Fibroblast of skin of right quadriceps (primary cell): Measurements from ENCODE around the gene CTNNA2.

ENCODE experiments used
- DNase-seq: peaks from one replicate; pipeline ENCODE4 v3.0.0-alpha.2; 2013

Gene CTNNA2

DNA sequence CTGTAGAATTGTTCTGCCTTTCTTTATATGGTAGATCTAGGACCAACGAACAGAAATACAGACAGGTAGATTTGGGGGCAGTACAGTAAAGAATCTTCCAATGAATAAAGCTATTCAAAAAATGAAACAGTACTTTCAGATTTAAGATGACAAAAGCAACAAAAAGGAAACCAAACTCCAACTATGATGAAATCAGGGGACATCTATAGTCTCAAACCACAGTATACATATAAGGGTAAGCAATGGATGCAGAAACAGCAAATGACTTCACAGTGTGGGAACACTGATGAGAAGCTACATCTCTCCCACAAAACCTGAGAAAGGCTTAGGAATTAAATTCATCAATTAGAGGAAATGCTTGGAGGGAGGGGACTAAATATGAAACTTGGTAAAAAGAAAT is 202.5 kb downstream of the CTNNA2 start:
- DNase-seq = no peak

GRCh38 chr2:79716266-79716665 is 203.4 kb downstream of the CTNNA2 start:
- DNase-seq = no peak

DNA sequence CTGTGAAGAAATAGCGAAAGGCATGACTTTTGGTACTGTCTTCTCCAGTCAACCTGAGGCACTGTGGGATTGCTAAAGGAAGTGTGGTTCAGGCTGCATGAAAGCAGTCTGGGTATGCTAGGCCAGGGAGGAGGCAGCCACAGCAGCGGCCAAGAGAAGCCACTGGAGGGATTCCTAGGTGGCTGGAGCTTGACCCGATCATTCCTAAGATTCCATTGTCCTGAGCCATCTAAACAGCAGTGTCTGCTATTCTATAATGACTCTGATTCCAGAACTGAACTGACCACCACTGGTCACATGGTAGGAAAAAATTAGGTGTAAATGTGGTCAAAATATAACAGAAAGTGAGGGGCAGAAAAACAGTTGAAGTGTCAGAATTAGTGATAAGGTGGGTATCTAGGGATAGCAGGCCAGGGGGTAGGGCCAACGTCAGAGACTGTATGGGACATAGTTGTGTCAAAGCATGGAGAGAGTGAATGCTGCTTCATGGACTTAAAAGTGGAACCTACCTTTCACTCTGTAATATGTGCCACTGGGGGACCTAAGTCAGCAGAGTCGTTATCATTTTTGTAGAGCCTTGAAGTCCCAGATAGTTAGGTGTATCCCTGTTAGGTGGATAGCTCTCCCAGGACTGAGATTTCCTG is 204.6 kb downstream of the CTNNA2 start:
- peak; percentile 75 for DNase-seq

- no peak for DNase-seq
Observed at GRCh38 chr2:79721061-79721460, 208.2 kb downstream of the CTNNA2 start.

DNA sequence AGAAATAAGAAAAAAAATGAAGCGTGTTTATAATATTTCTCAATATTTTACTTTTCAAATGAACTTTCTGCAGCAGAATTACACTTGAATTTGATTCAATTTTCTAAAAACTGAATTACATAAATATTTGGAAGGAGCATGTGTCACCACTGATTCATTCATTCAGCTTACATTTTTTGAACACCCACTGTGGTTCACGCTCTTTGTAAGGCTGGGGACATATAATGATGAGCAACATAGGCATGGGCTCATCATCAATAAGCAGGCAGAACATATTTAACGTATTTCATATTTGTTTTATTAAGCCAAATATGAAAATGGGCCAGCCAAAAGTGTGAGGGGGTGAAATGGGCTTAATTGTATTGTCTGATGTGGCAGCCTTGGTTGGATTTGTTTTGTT is 209.1 kb downstream of the CTNNA2 start:
- DNase-seq = peak; percentile 23

GRCh38 chr2:79723830-79724229 is 211.0 kb downstream of the CTNNA2 start:
- DNase-seq = peak; percentile 94

- no peak for DNase-seq
Observed at GRCh38 chr2:79729532-79729931, 216.7 kb downstream of the CTNNA2 start.

DNA sequence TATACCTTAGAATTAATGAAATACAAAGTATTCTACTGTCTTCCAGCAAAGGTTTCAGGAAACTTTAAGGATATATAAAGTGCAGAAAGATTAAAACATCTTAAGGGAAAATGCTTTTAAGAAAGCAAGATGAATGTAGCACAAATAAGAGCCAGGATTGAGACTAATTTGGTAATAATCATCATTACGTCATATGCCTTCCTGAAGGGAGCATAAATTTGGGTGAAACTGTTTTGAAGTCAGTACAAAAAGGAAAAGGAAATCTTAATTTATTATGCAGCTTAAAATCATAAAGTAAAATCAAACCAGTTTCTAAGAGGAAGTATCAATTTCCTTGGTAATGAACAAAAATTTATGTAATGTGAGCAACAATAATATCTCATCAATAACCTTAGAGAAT is 221.7 kb downstream of the CTNNA2 start:
- DNase-seq = no peak

- no peak for DNase-seq
Observed at GRCh38 chr2:79740879-79741443, 228.1 kb downstream of the CTNNA2 start.

GRCh38 chr2:79750321-79750720 is 237.5 kb downstream of the CTNNA2 start:
- no peak for DNase-seq

- DNase-seq = no peak
Observed at GRCh38 chr2:79757526-79757925, 244.7 kb downstream of the CTNNA2 start.

- no peak for DNase-seq
Observed at GRCh38 chr2:79758042-79758441, 245.2 kb downstream of the CTNNA2 start.

GRCh38 chr2:79758749-79759282 is 246.0 kb downstream of the CTNNA2 start:
- DNase-seq = no peak

- DNase-seq = no peak
Observed at GRCh38 chr2:79770926-79771325, 258.1 kb downstream of the CTNNA2 start.

DNA sequence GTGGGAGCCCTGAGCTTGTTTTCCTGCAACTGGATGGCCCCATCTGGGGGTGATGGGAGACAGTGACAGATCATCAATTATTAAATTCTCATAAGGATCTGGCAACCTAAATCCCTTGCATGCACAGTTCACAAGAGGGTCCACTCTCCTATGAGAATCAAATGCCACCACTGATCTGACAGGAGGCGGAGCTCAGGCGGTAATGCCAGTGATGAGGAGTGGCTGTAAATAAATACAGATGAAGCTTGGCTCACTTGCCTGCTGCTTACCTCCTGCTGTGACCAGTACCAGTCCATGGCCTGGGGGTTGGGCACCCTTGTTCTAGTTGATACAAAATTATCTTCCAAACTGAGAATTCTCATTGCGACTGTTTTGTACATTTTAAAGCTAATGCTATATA is 258.6 kb downstream of the CTNNA2 start:
- no peak for DNase-seq

- no peak for DNase-seq
Observed at GRCh38 chr2:79774016-79774415, 261.2 kb downstream of the CTNNA2 start.

DNA sequence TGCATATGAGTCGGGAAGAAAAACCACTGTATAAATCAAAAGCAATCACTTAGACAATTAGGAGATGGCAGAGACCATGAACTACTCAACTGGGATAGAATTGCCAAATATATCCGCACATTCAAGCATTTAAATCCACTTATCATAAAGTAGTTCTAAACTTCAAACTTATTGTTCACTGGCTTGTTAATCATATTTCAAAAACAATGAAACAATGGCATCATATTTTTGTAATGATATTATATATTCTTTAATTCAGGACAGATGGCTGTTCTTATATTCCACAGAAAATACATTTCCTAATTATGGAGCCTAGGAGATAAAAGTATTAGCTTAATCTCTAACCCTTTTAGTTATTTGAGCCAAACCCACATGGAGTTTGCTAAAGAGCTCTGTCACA is 263.6 kb downstream of the CTNNA2 start:
- no peak for DNase-seq

DNA sequence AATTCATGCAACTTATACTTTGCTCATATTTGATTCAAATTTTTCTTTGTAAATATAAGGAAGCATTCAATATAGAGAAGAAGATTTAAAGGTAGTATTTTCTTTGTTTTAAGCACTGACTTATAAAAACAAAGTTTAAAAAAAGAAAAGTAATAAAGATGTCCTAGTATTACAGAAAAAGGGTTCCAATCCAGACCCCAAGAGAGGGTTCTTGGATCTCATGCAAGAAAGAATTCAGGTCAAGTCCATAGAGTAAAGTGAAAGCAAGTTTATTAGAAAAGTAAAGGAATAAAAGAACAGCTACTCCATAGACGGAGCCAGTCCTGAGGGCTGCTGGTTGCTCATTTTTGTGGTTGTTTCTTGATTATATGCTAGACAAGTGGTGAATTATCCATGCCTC is 267.9 kb downstream of the CTNNA2 start:
- DNase-seq = no peak

DNA sequence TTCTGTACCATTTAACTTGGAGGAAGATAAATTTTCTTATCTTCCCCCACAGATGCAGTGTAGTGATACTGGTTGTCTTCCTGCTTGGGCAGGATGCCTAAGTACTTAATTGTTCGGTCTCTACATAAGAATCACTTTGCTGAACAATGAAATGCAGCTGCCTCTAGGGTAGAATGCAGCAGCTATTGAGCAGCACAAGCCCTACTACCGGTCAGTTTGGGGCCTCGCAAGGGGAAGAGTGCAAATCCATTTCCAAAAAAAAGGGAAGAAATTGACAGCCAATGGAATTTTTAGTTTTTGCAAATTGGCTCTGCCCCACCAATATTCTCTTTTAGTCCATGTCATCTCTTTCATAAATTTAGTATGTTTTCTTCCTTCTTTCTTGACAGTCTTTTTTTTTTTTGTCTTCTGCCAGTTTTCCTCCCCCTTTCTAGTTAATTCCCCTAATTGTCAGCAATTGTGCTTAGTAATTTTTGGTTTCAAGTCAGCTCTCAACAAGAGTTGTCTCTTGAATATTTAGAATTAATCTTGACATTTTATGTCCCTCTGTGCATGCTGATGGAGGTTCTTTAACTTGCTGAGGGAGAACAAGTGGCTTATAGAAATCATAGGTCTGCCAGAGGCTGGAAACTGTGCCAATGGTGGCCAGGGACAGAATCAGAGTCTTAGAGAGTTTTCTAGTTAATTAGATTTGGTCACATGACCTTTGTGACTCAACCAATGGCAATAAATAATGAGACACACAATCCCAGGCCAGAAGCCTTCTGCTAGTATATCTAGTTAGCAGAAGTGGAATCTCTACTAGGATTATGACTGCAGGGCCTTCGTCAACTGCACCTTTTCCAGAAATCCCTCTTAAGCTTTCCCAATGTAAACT is 270.0 kb downstream of the CTNNA2 start:
- DNase-seq = no peak

DNA sequence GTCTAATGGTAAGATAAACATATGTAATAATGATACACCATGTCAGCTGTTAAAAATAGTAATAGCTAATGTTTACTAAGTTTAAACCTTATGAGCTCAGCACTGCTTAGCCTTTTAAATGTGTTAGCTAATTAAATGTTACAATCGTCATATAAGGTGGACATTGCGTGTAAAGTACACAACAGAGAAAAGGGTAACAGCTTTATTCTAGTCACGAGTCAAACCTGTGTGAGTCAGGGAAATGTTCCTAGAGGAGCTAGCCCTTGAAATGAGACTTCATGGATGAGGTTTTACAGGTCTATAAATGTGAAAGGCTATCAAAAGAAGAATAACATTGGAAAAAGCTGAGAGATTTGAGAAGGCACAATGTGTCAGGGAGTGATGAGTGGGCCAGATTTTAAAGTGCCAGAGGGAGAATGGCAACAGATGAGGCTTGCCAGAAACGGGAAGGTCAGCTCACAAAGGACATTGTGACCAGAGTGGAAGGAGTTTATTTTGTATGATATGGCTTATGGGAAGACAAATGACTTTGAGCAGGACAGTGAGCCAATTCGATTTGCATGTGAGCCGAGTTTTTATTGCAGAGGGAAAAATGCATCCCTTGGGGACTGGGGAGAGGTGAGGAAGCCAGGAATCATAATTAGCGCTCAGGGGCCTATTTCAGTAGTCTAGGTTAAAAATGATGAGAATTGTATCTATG is 276.3 kb downstream of the CTNNA2 start:
- no peak for DNase-seq

- DNase-seq = no peak
Observed at GRCh38 chr2:79789811-79790210, 277.0 kb downstream of the CTNNA2 start.

GRCh38 chr2:79792090-79792489 is 279.2 kb downstream of the CTNNA2 start:
- no peak for DNase-seq

GRCh38 chr2:79793006-79793405 is 280.2 kb downstream of the CTNNA2 start:
- no peak for DNase-seq
